Mucosa of descending colon (tissue), 3 donors: ENCODE measurements around the gene TMEM154. TPM values are rescaled to one million over a fixed set of nuclear protein-coding genes. Genes with fewer than 3 reads are reported as not detected.

Experiments
- ATAC-seq: fragments of 200-7000 bp; cut with Tn5 transposase; one replicate; pipeline ENCODE4 v1.9.1; 2020; ENCODE audit warnings: mild to moderate bottlenecking, moderate library complexity
- DNase-seq, 3 donors: peaks; one replicate each; pipeline ENCODE4 v3.0.0-alpha.2; 2020
- H3K36me3 ChIP-seq: fragments of 200-600 bp; one replicate; pipeline ENCODE4 v1.8.0; 2021; ENCODE audit warnings: low read depth, mild to moderate bottlenecking
- H3K4me1 ChIP-seq: fragments of 200-600 bp; one replicate; pipeline ENCODE4 v1.8.0; 2021; ENCODE audit warnings: low read depth, mild to moderate bottlenecking
- H3K4me3 ChIP-seq: fragments of 200-600 bp; one replicate; pipeline ENCODE4 v1.8.0; 2021; ENCODE audit warnings: mild to moderate bottlenecking
- H3K9me3 ChIP-seq: fragments of 200-600 bp; one replicate; pipeline ENCODE4 v1.8.0; 2021; ENCODE audit warnings: mild to moderate bottlenecking
- intact Hi-C, 2 donors: fragments of 100-400 bp; cut with DNase I in 1 of 2; cut with micrococcal nuclease in 1 of 2; formaldehyde crosslinking; loops; one replicate each; pipeline versions ENCODE4 v1.11.0 to v1.11.1; 2022; cut with DNase I, micrococcal nuclease
- total RNA-seq, 3 donors: library from RNA; stranded (reverse); fragmentation: NEBNext Ultra II Directional in 2 of 3; extraction: Animal tissue kit (Norgen Biotek cat#: 25700) in 2 of 3; gene quantifications; one replicate each; pipeline versions ENCODE4 v1.2.1 to v1.2.4, GENCODE V29; 2021 to 2023
- TF ChIP-seq, protein P1 (sequence below): fragments of 200-600 bp; IDR thresholded peaks from one replicate; pipeline ENCODE4 v1.8.0; 2022; ENCODE audit warnings: antibody characterized with exemption, mild to moderate bottlenecking
- donor health status: DM: no; HTN: no; CAD: no; lungs with moderate emphysema.
- donor health status: DM: no; HTN: no; CAD: no.
- donor health status: DM: no; HTN: yes; CAD: no.

TMEM154 gene
- total RNA-seq, 3 donors from 2014 or later: 1.5 to 6.5 (median 1.8) TPM

DNA sequence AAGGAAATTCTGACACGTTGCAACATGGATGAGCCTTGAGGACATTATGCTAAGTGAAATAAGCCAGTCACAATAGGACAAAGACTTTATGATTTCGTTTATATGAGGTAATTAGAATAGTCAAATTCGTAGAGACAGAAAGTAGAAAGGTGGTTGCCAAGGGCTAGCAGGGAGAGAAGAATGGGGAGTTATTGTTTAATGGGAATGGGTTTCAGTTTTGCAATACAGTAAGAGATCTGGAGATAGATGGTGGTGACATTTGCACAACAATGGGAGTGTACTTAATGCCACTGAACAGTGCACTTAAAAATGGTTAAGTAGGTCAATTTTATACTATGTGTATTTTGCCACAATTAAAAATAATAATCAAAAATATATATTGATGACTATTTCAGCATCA lies 43.4 kb upstream of the TMEM154 start:
- Histone ChIP-seq H3K4me1 (no peaks in the 10 kb centered on the region), H3K9me3 (no peaks in the 10 kb centered on the region), H3K36me3 (no peaks in the 10 kb centered on the region), H3K4me3 (no peak overlapping the region)
- DNase-seq: no peak
- no peak for ATAC-seq
- TF ChIP-seq, protein P1, sequence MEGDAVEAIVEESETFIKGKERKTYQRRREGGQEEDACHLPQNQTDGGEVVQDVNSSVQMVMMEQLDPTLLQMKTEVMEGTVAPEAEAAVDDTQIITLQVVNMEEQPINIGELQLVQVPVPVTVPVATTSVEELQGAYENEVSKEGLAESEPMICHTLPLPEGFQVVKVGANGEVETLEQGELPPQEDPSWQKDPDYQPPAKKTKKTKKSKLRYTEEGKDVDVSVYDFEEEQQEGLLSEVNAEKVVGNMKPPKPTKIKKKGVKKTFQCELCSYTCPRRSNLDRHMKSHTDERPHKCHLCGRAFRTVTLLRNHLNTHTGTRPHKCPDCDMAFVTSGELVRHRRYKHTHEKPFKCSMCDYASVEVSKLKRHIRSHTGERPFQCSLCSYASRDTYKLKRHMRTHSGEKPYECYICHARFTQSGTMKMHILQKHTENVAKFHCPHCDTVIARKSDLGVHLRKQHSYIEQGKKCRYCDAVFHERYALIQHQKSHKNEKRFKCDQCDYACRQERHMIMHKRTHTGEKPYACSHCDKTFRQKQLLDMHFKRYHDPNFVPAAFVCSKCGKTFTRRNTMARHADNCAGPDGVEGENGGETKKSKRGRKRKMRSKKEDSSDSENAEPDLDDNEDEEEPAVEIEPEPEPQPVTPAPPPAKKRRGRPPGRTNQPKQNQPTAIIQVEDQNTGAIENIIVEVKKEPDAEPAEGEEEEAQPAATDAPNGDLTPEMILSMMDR: no peak
- intact Hi-C loops: no loop called here

DNA sequence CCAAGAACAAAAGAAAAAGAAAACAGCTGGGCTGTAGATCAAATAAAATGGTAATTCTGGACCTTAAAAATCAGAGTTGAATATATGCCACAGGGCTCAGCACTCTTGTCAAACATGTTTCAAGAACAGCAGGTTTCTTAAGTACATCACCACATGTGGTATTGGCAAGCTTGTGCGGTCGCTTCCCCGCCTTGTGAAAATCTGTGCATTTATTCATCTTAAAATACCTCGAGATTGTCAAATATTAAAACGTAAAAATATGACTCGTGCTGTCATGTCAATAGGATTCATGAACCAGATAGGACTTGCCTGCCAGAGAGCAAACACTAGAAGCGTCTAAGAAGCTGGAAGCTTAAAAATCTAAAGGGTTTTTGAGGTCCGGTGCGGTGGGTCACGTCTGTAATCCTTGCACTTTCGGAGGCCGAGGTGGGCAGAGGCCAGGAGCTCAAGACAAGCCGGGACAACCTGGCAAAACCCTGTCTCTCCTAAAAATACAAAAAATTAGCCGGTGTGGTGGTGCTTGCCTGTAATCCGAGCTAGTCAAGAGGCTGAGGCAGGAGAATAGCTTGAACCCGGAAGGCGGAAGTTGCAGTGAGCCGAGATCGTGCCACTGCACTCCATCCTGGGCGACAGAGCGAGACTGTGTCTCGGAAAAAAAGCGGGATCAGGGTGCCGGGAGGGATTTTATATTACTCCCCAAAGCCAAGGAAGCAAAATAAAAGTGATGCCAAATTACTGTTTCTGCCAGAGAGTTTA lies 40.2 kb upstream of the TMEM154 start:
- DNase-seq (no peak), ATAC-seq (no peak)
- no peaks in the 10 kb centered on the region for H3K4me1 ChIP-seq
- no peak overlapping the region for H3K4me3 ChIP-seq
- intact Hi-C loops: no loop called here
- H3K9me3 ChIP-seq: no peaks in the 10 kb centered on the region
- H3K36me3 ChIP-seq: no peaks in the 10 kb centered on the region
- TF ChIP-seq, protein P1: no peak

DNA sequence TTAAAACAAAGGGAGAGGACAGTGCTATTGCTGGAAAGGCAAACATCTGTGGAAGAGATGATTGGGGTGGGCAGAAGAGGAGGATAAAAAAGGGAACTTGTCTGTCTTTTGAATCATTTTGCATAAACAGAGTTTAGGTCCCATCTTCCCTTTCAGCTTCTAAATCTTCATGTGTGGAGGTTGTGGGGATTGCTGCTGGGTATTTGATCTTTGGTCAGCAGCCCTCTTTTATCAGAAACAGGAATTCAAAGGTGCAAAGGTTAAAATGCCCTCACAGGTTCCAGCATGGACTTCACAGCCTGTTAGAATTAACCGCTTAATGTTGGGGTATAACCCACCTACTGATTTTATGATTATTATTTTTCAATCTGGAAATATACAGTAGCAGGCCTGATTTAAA lies 39.5 kb upstream of the TMEM154 start:
- no peak for DNase-seq
- TF ChIP-seq, protein P1: no peak
- no peaks in the 10 kb centered on the region for H3K9me3 ChIP-seq
- no peaks in the 10 kb centered on the region for H3K36me3 ChIP-seq
- H3K4me1 ChIP-seq: no peaks in the 10 kb centered on the region
- no peak for ATAC-seq
- intact Hi-C loops: no loop called here
- no peak overlapping the region for H3K4me3 ChIP-seq

DNA sequence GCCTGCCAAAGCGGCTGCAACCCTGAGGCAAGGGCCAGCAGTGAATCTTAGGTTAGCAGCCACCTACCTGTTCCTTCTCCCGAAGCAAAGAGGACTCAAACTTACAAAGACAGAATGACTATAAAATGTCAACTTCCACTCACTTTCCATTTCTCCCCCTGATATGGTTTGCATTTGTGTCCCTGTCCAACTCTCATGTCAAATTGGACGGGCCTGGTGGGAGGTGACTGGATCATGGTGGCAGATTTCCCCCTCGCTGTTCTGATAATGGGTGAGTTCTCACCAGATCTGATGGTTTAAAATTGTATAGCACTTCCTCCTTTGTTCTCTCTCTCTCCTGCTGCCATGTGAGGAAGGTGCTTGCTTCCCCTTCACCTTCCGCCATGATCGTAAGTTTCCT lies 35.3 kb upstream of the TMEM154 start:
- intact Hi-C loops: no loop called here
- H3K36me3 ChIP-seq: no peaks in the 10 kb centered on the region
- no peaks in the 10 kb centered on the region for H3K9me3 ChIP-seq
- H3K4me3 ChIP-seq: no peak overlapping the region
- DNase-seq: no peak
- no peaks in the 10 kb centered on the region for H3K4me1 ChIP-seq
- no peak for ATAC-seq
- TF ChIP-seq, protein P1: no peak

DNA sequence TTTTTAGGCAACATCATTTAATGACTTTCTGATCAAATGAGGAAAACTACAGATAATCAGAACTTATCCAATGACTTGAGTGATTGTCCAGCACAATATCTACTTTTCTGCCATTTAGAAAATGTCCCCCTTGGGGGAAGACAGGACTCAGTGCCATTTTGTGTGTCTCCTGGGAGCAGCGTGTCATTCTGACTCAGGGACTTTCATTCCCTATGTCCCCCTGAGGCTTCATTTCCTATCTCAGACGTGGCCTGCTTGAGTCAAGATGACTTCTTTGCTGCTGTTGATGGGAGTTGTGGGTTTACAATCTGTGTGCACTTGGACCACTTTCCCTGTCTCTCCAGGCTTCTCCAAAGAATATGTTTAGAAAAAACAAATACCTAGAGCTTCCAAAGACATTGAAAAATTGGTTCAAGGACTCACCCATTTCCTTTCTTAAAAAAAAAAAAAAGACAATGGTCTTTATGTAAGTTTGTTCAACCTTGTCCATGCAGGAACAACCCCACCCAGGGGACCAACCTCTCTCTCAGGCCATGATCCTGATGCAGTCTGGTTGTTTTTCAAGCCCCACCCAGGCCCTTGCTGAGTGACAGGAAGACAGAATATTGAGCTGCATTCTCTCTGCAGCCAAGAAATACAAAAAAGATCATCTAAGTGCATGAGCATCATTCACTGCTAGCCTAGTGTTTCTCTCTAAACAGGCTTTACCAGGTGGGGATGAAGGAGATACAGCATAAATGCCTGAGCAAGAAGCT lies 34.3 kb upstream of the TMEM154 start:
- Histone ChIP-seq H3K9me3 (no peaks in the 10 kb centered on the region), H3K4me1 (no peaks in the 10 kb centered on the region), H3K36me3 (no peaks in the 10 kb centered on the region), H3K4me3 (no peak overlapping the region)
- DNase-seq: no peak
- ATAC-seq: no peak
- TF ChIP-seq, protein P1: no peak
- intact Hi-C loops: no loop called here
